ENCODE measurements around the gene NANP.
A peak's percentile ranks its signal among the peaks of the same experiment; 100 is the strongest.
"Not testable (repeated sequence)": the region's sequence is repeated elsewhere in the genome, so short reads cannot be mapped to it uniquely, and the experiment has no call there.

The NANP gene, protein sequence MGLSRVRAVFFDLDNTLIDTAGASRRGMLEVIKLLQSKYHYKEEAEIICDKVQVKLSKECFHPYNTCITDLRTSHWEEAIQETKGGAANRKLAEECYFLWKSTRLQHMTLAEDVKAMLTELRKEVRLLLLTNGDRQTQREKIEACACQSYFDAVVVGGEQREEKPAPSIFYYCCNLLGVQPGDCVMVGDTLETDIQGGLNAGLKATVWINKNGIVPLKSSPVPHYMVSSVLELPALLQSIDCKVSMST

DNA sequence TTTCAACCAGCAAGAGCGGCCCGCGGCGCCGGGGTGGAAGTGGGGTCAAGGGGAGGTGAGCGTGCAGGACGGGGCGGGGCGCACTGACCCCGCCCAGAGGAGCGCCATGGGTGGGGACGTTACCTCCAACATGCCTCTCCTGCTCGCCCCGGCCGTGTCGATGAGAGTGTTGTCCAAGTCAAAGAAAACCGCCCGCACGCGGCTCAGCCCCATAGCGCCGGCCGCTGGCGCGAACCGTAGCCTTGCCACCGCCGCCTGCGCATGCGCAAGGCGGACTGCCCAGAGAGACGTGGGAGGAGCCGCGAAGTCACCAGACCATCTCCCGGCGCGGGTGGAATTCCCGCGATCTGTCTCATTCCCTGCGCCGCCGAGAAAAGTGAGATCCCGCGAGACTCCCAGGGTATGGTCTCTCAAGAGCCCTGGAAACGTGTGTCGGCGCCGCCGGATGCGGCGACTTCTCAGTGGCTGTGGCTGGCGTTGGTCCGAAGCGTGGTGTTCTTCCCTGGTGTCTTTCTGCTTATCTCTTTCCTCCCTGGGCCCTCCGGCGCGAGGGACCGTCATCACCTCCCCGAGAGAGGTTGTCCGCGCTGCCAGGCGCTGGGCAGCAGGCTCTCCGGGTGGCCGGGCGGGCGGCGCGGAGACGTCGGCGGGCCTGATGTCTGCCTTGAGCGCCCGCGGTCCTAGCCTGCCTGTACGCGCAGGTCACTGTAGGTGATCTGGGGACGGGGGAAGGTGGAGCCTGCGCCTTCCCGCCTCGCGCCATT lies at the start of gene NANP:
Gene NANP, minus strand, starts transcription at position 279 of the 764 bp plus-strand sequence. Its CDS starts 66 bp downstream, at position 213.
- DNase-seq, result peak; percentile 99

DNA sequence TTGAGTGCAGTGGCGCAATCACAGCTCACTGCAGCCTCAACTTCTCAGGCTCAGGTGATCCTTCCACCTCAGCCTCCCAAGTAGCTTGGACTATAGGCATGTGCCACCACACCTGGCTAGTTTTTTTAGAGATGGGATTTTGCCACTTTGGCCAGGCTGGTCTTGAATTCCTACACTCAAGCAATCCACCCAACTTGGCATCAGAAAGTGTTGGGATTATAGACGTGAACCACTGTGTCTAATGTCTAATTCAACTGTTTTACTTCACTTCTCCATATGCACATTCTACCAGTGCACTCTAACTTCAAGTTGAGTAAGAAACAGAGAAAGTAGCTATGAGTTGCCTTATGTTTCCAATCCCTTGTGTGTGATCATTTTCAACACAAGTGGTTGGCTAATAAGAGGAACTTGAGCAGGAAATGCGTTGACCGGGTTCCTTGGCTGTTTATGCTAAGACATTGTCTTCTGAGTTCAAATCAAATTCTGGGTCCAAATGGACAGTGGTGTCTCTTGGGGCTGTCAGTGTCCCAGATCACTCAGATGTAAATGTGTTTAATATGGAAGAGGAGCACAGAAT lies 48.9 kb upstream of the NANP start:
- no peak for DNase-seq

DNA sequence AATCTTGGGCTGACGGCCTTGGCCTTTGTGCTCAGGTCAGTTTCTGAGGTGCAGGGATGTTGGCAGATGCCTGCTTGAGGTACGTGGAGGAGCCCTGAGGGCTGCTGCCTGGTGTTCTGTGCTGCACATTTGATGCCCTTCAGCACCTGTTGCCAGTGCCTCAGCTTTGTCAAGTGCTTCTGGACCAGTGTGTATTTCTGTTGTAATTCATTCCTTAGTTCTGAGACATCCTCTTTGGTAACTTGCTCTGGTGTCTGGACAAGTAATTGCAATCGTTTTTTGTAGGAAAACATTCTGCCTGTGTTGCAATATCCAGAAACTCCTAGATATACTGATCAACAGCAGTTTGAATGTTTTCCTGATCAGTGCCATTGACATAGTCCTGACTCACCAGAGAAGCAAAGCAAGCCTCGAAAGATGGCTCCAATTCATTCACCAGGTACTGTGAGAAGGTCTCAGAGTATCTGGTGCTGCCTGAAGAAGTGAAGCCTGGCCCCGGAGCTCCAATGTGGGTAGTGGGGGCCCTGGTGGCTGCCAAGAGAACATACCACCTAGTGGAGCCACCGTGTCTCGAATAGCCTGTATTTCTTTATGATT lies 46.1 kb upstream of the NANP start:
- peak; percentile 24 for DNase-seq

DNA sequence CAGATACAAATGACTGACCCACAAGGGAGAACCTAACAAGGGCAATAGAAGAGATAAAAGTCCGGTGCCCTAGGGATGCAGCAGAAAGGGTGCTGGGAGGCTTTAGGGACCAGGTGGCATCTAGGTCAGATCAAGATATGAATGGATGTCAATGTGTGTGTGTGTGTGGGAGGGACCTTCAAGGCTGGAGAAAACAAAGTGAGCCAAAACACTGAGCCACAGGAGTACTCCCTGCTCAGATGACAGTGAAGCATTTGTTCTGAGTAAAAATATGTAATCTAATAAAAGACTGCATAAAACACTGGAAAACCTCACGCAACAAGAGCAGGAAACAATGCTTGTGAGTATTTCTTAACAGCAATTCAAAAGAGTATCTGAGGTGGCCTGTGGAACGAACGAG lies 44.6 kb upstream of the NANP start:
- no peak for DNase-seq

DNA sequence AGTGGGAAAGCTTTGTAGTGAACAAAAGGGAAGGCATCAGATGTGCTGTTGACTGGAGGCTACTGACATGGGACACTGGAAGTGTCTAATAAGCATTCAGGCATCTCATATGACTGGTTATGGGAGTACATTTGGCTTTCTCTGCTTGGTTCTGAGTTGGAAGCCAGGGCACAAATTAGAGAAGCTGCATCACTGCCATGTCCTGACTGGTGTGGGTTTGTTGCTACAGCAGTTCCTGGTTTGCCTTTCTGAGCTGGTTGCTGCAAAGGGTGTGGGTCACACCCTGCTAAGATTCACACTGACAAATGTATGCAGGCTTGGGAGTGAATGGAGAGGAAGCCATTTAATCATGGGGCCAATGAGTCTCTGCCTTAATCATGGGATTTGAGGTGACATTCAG lies 36.2 kb upstream of the NANP start:
- no peak for DNase-seq

DNA sequence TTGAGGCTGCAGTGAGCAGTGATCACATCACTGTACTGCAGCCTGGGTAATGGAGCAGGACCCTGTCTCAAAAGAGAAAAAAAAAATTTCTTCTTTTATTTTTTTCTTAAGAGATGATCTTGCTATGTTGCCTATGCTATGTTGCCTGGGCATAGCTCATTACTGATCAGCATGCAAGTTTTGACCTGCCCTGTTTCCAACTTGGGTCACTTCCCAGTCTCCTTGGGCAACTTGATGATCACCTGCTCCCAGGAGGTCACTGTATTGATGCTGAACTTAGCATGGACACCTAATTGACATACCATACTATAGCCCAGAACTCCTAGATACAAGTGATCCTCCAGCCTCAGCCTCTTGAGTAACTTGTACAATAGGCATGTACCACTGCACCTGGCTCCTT lies 30.7 kb upstream of the NANP start:
- no peak for DNase-seq

GRCh38 chr20:25652866-25653265 lies 29.1 kb upstream of the NANP start:
- DNase-seq, result not testable (repeated sequence)

GRCh38 chr20:25644814-25645213 lies 21.0 kb upstream of the NANP start:
- DNase-seq, result no peak

GRCh38 chr20:25643716-25644115 lies 19.9 kb upstream of the NANP start:
- DNase-seq, result no peak

DNA sequence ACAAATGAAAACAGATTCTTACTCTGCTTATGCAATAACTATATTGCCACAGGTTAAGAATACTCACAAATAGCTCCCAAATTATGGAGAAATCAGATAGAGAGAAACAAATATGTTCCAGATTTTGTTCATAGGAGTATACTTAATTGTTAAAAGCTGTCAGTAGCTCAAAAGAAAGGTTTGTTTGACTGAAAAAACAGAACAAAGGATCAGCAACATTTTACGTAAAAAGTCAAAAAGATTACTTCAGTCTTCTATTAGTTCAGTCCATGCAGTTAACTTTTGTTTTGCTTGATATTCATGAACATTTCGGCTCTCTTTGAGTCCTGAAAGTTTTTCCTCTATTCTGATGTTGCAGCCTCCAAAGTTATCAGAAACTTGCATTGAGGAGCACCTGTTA lies 13.4 kb upstream of the NANP start:
- DNase-seq, result no peak

- no peak for DNase-seq
Observed at GRCh38 chr20:25632940-25633790, 9.4 kb upstream of the NANP start.

DNA sequence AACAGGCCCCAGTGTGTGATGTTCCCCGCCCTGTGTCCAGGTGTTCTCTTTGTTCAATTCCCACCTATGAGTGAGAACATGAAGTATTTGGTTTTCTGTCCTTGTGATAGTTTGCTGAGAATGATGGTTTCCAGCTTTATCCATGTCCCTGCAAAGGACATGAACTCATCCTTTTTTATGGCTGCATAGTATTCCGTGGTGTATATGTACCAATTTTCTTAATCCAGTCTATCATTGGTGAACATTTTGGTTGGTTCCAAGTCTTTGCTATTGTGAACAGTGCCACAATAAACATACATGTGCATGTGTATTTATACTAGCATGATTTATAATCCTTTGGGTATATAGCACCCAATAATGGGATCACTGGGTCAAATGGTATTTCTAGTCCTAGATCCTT lies 6.8 kb upstream of the NANP start:
- not testable (repeated sequence) for DNase-seq

DNA sequence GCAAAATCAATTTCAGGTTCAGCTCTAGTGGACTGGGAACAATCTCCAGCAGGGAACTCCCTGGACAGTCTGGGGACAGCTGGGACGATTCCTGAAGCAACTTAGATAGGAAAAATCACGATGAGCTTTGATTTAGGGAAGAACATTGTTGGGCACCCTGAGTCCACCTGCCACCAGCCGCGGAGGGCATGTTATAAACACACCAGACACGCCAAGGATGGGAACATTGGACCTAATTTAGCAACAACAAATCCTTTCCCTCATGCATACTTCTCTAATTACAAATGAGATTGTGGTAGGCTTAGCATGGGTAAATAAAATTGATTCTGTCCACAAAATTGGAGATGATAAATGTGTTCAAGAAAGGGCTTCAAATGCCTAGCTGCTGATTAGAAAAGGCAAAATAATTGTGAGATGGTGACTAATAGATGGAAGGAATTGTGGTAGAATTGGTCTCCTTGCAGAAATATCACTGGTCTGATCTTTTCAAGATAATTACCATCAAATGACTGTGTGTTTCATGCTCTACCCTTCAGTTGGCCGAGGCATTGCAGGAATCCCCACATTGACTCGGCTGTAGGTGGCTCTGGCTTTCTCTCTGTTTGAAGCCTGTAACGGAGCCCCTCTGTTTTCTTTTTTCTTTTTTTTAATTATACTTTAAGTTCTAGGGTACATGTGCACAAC lies 6.1 kb upstream of the NANP start:
- no peak for DNase-seq

DNA sequence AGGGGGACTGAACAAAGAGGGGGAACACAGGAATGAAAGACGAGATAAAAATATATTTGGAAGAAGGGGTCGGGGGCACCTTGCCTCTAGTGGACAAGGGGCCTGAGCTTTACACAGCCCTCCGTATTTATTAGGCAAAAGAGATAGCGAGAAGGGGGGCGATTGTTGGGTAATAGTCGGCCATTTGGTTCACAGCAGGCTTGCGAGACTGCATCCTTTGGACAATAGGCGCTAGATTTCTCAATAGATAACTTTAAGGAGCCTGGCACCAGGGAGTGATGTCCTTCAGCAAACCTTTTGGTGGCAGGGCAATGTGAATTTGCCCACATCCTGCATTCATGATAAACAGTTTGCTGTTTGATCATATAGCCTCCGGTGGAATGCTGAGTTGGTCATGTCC lies 3.0 kb upstream of the NANP start:
- no peak for DNase-seq

- DNase-seq, result no peak
Observed at GRCh38 chr20:25624500-25624939, 706 bp upstream of the NANP start.

GRCh38 chr20:25623225-25623735 lies 534 bp downstream of the NANP start:
- no peak for DNase-seq

- no peak for DNase-seq
Observed at GRCh38 chr20:25622450-25623224, 1.2 kb downstream of the NANP start.

- DNase-seq, result no peak
Observed at GRCh38 chr20:25622049-25622448, 1.8 kb downstream of the NANP start.

DNA sequence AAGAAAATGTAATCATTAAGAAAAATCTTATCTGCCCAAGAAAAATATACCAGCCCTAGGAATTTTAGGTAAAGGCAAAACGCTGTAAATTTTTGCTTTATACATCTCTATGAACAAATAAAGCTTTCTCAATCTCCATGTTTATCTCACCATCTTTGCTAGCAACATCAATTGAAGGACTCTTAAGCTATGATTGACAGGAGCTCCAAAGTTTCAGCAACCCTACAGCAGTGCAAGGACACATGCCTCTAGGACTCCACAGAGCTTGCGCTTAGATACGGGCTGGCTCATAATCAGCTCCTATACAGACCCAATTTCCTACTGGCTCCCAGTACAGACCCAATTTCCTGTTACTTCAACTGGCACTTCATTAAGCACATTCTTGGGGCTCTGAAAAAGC lies 4.3 kb downstream of the NANP start:
- no peak for DNase-seq

GRCh38 chr20:25608774-25609173 lies 15.0 kb downstream of the NANP start:
- no peak for DNase-seq

DNA sequence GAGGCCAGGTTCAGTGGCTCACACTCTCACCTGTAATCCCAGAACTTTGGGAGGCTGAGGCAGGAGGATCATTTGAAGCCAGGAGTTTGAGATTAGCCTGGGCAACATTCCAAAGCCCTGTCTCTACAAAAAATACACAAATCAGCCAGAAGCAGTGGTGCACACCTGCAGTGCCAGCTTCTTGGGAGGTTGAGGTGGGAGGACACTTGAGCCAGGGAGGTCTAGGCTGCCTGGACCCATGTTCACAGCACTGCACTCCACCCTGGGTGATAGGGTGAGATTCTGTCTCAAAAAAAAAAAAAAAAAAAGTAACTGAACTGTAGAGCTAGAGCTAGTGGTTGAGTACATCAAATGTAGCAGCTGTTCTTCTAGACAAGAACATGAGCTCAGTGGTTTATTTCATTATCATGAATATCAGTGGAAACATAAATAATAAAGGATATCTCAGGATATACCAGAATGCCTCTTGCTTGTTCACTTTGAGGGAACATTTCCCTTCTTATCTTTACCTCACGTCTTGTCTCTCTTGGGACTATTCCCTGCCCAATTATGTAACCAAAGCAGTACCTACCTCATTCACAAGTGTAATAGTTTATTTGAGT lies 17.6 kb downstream of the NANP start:
- DNase-seq, result no peak

Data from amniotic stem cell (primary cell).